ENCODE results near the gene SFTA2.
"Not testable (repeated sequence)": the region's sequence is repeated elsewhere in the genome, so short reads cannot be mapped to it uniquely, and the experiment has no call there.

SFTA2 gene

GRCh38 chr6:30931969-30932645 lies at the start of gene SFTA2:
SFTA2 (minus strand) TSS chr6:30932170; CDS start chr6:30932096, 74 bp downstream.
- no peak for DNase-seq

- DNase-seq: no peak
These were observed 47.7 kb upstream of the SFTA2 start for GRCh38 chr6:30979690-30980089.

- DNase-seq: no peak
These were observed 47.2 kb upstream of the SFTA2 start for GRCh38 chr6:30979141-30979540.

- DNase-seq: no peak
These were observed 42.7 kb upstream of the SFTA2 start for GRCh38 chr6:30974490-30975252.

GRCh38 chr6:30972816-30973215 lies 40.8 kb upstream of the SFTA2 start:
- DNase-seq: no peak

- DNase-seq: no peak
These were observed 39.0 kb upstream of the SFTA2 start for GRCh38 chr6:30970946-30971345.

- DNase-seq: not testable (repeated sequence)
These were observed 37.2 kb upstream of the SFTA2 start for GRCh38 chr6:30969171-30969570.

GRCh38 chr6:30966154-30966553 lies 34.2 kb upstream of the SFTA2 start:
- no peak for DNase-seq

- no peak for DNase-seq
These were observed 33.2 kb upstream of the SFTA2 start for GRCh38 chr6:30965140-30965601.

GRCh38 chr6:30964075-30964474 lies 32.1 kb upstream of the SFTA2 start:
- DNase-seq: no peak

GRCh38 chr6:30963641-30964040 lies 31.7 kb upstream of the SFTA2 start:
- no peak for DNase-seq

- DNase-seq: no peak
These were observed 30.7 kb upstream of the SFTA2 start for GRCh38 chr6:30962716-30963115.

- no peak for DNase-seq
These were observed 29.1 kb upstream of the SFTA2 start for GRCh38 chr6:30960907-30961673.

GRCh38 chr6:30957716-30958115 lies 25.7 kb upstream of the SFTA2 start:
- DNase-seq: no peak

GRCh38 chr6:30955367-30956042 lies 23.5 kb upstream of the SFTA2 start:
- DNase-seq: no peak

- no peak for DNase-seq
These were observed 22.8 kb upstream of the SFTA2 start for GRCh38 chr6:30954631-30955366.

- no peak for DNase-seq
These were observed 20.0 kb upstream of the SFTA2 start for GRCh38 chr6:30951907-30952469.

- no peak for DNase-seq
These were observed 16.8 kb upstream of the SFTA2 start for GRCh38 chr6:30948811-30949210.

GRCh38 chr6:30947231-30947630 lies 15.3 kb upstream of the SFTA2 start:
- no peak for DNase-seq

- no peak for DNase-seq
These were observed 13.3 kb upstream of the SFTA2 start for GRCh38 chr6:30945281-30945680.

- DNase-seq: no peak
These were observed 12.1 kb upstream of the SFTA2 start for GRCh38 chr6:30944051-30944450.

All from GF-D8 (cell line).